ENCODE measurements around the gene ADGRD1. TPM values are rescaled to one million over a fixed set of nuclear protein-coding genes. Genes with fewer than 3 reads are reported as not detected.

Gene ADGRD1
- total RNA-seq, 1 donor from 2014 or later: 0.08 TPM

- H3K36me3 ChIP-seq (ENCODE audit: control insufficient read depth, insufficient read depth, low read length): no peaks in the 10 kb centered on the region
- no peak overlapping the region for H3K4me3 ChIP-seq (ENCODE audit: low read depth, low read length)
- H3K27me3 ChIP-seq (ENCODE audit: control insufficient read depth, insufficient read depth, low read length): peaks cover 4% of the 10 kb centered on the region
- no peak for TF ChIP-seq CTCF (IDR thresholded peaks at IDR 0.05; ENCODE audit: insufficient read depth, low read length, poor library complexity, severe bottlenecking)
- DNase-seq (ENCODE audit: low read depth): no peak
These were observed 86.8 kb downstream of the ADGRD1 start for GRCh38 chr12:131040491-131040890.

DNA sequence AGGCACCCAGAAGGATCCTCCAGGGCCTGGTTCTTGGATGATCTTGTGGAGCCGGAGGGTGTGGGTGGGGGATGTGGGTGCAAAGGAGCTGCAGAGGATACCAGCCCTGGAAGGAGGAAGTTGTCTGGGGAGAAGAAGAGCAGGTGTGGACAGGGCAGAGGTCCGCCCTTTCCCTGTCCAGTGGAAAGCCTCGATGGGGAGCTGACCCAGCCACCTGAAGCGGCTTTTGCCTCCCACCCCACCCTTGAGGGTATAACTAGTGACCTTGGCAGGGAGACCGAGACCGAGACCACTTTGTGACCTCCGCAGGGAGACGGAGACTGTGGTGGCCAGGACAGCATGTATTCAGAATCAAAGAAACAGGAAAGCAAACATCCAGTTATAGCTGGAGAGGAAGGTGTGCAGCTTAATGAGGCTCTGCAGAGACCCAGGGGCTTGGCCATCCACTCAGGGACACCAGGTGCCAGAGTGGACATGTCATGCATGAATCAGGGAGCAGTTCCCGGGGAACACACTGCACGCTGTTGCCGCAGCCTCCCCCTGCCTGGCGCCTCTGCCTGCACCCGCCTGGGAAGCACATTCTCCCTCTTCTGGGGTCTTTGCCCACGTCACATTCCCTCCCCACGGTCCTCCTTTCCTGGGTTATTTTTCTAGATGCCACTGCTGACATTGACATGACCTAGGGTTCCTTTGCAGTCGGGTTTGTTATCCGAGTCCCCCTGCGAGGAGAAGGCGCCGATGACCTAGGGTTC is 87.7 kb downstream of the ADGRD1 start:
- peaks cover 4% of the 10 kb centered on the region for H3K27me3 ChIP-seq (ENCODE audit: control insufficient read depth, insufficient read depth, low read length)
- no peak for TF ChIP-seq CTCF (IDR thresholded peaks at IDR 0.05; ENCODE audit: insufficient read depth, low read length, poor library complexity, severe bottlenecking)

GRCh38 chr12:131041968-131042833 is 88.5 kb downstream of the ADGRD1 start:
- no peak for DNase-seq (ENCODE audit: low read depth)
- Histone ChIP-seq H3K27me3 (ENCODE audit: control insufficient read depth, insufficient read depth, low read length) (peaks cover 4% of the 10 kb centered on the region), H3K4me3 (ENCODE audit: low read depth, low read length) (no peak overlapping the region), H3K36me3 (ENCODE audit: control insufficient read depth, insufficient read depth, low read length) (no peaks in the 10 kb centered on the region)
- no peak for TF ChIP-seq CTCF (IDR thresholded peaks at IDR 0.05; ENCODE audit: insufficient read depth, low read length, poor library complexity, severe bottlenecking)

More for the DNA sequence above, 87.7 kb downstream of the ADGRD1 start:
- Histone ChIP-seq H3K36me3 (ENCODE audit: control insufficient read depth, insufficient read depth, low read length) (no peaks in the 10 kb centered on the region), H3K4me3 (ENCODE audit: low read depth, low read length) (no peak overlapping the region)
- DNase-seq (ENCODE audit: low read depth): no peak

DNA sequence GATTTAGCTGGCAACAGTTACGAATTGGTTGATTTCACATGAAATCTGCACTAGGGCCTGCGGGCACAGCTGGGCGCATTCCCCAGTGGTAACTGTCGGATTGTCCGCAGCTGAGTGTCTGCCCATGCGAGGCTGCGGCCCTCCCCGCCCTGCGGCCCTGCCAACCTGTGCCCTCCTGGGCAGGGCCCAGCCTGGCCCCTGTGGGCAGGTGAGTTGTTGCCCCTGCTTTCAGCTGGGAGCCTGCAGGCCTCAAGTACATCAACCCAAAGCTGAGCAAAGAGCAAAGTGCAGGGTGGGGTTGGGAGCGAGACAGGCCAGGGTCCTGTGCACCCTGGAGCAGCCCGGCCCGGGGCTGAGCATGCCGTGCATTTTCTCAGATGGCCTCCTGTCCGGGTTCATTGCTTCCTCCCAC is 89.1 kb downstream of the ADGRD1 start:
- no peak for TF ChIP-seq CTCF (IDR thresholded peaks at IDR 0.05; ENCODE audit: insufficient read depth, low read length, poor library complexity, severe bottlenecking)

DNA sequence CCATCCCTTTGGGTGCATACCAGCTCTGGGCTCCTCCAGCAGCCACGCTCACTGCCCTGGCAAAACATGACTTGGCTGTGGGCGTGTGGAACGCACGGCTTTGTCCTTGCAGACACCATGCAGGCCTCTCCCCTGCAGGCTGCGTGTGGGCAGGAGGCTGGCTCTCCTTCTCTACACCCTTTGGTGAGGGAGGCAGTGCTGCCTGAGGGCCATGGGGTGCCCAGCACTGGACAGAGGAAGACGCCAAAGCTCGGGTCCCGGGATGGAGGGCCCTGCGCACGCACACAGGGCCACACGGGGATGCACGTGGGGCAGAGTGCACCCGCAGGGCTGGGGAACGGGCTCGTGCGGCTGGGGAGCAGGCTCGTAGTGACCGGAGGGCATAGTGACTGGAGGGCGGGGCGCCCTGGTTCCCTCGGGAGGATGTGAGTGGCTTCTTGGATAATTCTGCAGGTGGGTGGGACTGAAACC is 89.7 kb downstream of the ADGRD1 start:
- no peak for TF ChIP-seq CTCF (IDR thresholded peaks at IDR 0.05; ENCODE audit: insufficient read depth, low read length, poor library complexity, severe bottlenecking)

More for the DNA sequence above, 89.1 kb downstream of the ADGRD1 start:
- H3K4me3 ChIP-seq (ENCODE audit: low read depth, low read length): no peak overlapping the region
- H3K36me3 ChIP-seq (ENCODE audit: control insufficient read depth, insufficient read depth, low read length): no peaks in the 10 kb centered on the region
- no peak for DNase-seq (ENCODE audit: low read depth)
- H3K27me3 ChIP-seq (ENCODE audit: control insufficient read depth, insufficient read depth, low read length): peaks cover 4% of the 10 kb centered on the region

More for the DNA sequence above, 89.7 kb downstream of the ADGRD1 start:
- H3K36me3 ChIP-seq (ENCODE audit: control insufficient read depth, insufficient read depth, low read length): no peaks in the 10 kb centered on the region
- peaks cover 4% of the 10 kb centered on the region for H3K27me3 ChIP-seq (ENCODE audit: control insufficient read depth, insufficient read depth, low read length)
- H3K4me3 ChIP-seq (ENCODE audit: low read depth, low read length): no peak overlapping the region
- no peak for DNase-seq (ENCODE audit: low read depth)

Data from kidney epithelial cell (primary cell).